ENCODE results near the gene ZNF607.

GRCh38 chr19:37716140-37716539 lies 3.4 kb downstream of the ZNF607 start:
- TF ChIP-seq CTCF (conservative IDR thresholded peaks at IDR 0.05 in 1 of 2, IDR thresholded peaks at IDR 0.05 in 1 of 2; ENCODE audit: low read depth in 1 of 2, low read length in 2 of 2) (no peak), EZH2 (IDR thresholded peaks at IDR 0.05; ENCODE audit: low read length, missing control alignments) (no peak)

Measured in fibroblast of lung (primary cell).